Neuronal stem cell (in vitro differentiated cells): Measurements from ENCODE around the gene TBC1D10A.

ENCODE experiments used
- DNase-seq: peaks from one replicate; pipeline ENCODE4 v3.0.0-alpha.2; 2013; ENCODE audit warnings: low spot score
- H2AFZ ChIP-seq: one replicate; pipeline ENCODE4 v1.6.1; 2013; ENCODE audit warnings: mild to moderate bottlenecking, low read length, inconsistent platforms
- H2AK5ac ChIP-seq: 2 replicates; pipeline ENCODE4 v1.6.1; 2013; ENCODE audit warnings: low read depth, mild to moderate bottlenecking, inconsistent platforms, low read length, moderate library complexity, mixed read lengths
- H2BK120ac ChIP-seq: 2 replicates; pipeline ENCODE4 v1.6.1; 2013; ENCODE audit warnings: low read depth, mild to moderate bottlenecking, inconsistent platforms, low read length, moderate library complexity, mixed read lengths
- H2BK12ac ChIP-seq: one replicate; pipeline ENCODE4 v1.6.1; 2013; ENCODE audit warnings: low read length, inconsistent platforms
- H2BK15ac ChIP-seq: 2 replicates; pipeline ENCODE4 v1.6.1; 2013; ENCODE audit warnings: mild to moderate bottlenecking, low read length, inconsistent platforms, mixed read lengths
- H2BK5ac ChIP-seq: one replicate; pipeline ENCODE4 v1.6.1; 2013; ENCODE audit warnings: inconsistent platforms, mild to moderate bottlenecking, low read length, moderate library complexity
- H3K14ac ChIP-seq: one replicate; pipeline ENCODE4 v1.6.1; 2013; ENCODE audit warnings: low read length, inconsistent platforms
- H3K18ac ChIP-seq: 2 replicates; pipeline ENCODE4 v1.6.1; 2013; ENCODE audit warnings: low read length, inconsistent platforms
- H3K23ac ChIP-seq: 2 replicates; pipeline ENCODE4 v1.6.1; 2013; ENCODE audit warnings: low read depth, mild to moderate bottlenecking, mixed read lengths, low read length, inconsistent platforms; ENCODE audit not compliant: poor library complexity
- H3K27ac ChIP-seq: replicated peaks from 3 replicates; pipeline ENCODE4 v1.5.1; 2013; ENCODE audit warnings: low read length, inconsistent platforms
- H3K27me3 ChIP-seq, 3 experiments: 2 replicates each; pipeline ENCODE4 v1.6.1; 2013; ENCODE audit warnings: low read length in 3 of 3, mild to moderate bottlenecking in 2 of 3, inconsistent platforms in 1 of 3, low read depth in 1 of 3, mixed read lengths in 1 of 3, moderate library complexity in 1 of 3; ENCODE audit not compliant: control insufficient read depth in 3 of 3, insufficient read depth in 3 of 3
- H3K36me3 ChIP-seq, 2 donors: replicated peaks in 1 of 2; 2 replicates each; pipeline ENCODE4 v1.6.1; 2013; ENCODE audit warnings: low read length in 2 of 2; ENCODE audit not compliant: control insufficient read depth in 2 of 2, insufficient read depth in 2 of 2
- H3K4ac ChIP-seq: 2 replicates; pipeline ENCODE4 v1.6.1; 2013; ENCODE audit warnings: inconsistent platforms, mild to moderate bottlenecking, low read length, moderate library complexity
- H3K4me1 ChIP-seq, 2 donors: 1 replicate in 1 of 2; 2 replicates in 1 of 2; pipeline ENCODE4 v1.6.1; 2013; ENCODE audit warnings: low read length in 2 of 2, low read depth in 1 of 2; ENCODE audit not compliant: control insufficient read depth in 2 of 2, insufficient read depth in 1 of 2
- H3K4me2 ChIP-seq: one replicate; pipeline ENCODE4 v1.6.1; 2013; ENCODE audit warnings: mild to moderate bottlenecking, low read length, inconsistent platforms; ENCODE audit not compliant: insufficient read depth, poor library complexity, severe bottlenecking
- H3K4me3 ChIP-seq, 2 donors: 2 replicates each; pipeline ENCODE4 v1.5.1; 2013; ENCODE audit warnings: low read length in 2 of 2, mild to moderate bottlenecking in 2 of 2, inconsistent platforms in 1 of 2, moderate library complexity in 1 of 2
- H3K79me1 ChIP-seq: one replicate; pipeline ENCODE4 v1.6.1; 2013; ENCODE audit warnings: low read depth, mild to moderate bottlenecking, inconsistent platforms, low read length, moderate library complexity
- H3K9ac ChIP-seq: one replicate; pipeline ENCODE4 v1.6.1; 2013; ENCODE audit warnings: mild to moderate bottlenecking, low read depth, low read length, inconsistent platforms; ENCODE audit not compliant: poor library complexity
- H3K9me3 ChIP-seq, 2 donors: replicated peaks in 1 of 2; 2 replicates each; pipeline versions ENCODE3 to v1.6.1; 2013; ENCODE audit warnings: low read length in 2 of 2, mild to moderate bottlenecking in 2 of 2, inconsistent platforms in 1 of 2, low read depth in 1 of 2, mixed read lengths in 1 of 2, moderate library complexity in 1 of 2; ENCODE audit not compliant: control insufficient read depth in 2 of 2, insufficient read depth in 1 of 2
- H4K8ac ChIP-seq: one replicate; pipeline ENCODE4 v1.6.1; 2013; ENCODE audit warnings: low read depth, mild to moderate bottlenecking, inconsistent platforms, low read length, moderate library complexity
- H4K91ac ChIP-seq: one replicate; pipeline ENCODE4 v1.6.1; 2013; ENCODE audit warnings: low read length, low read depth, mild to moderate bottlenecking, inconsistent platforms; ENCODE audit not compliant: poor library complexity
- WGBS, 2 donors: extraction: QIAGEN DNeasy Blood & Tissue Kit; methylation state at CpG; one replicate each; pipeline ENCODE4 v1.1.7; 2013; ENCODE audit warnings: missing lambda C conversion rate in 2 of 2, mixed read lengths in 1 of 2; ENCODE audit not compliant: insufficient read length in 2 of 2, insufficient replicate concordance in 1 of 2; ENCODE audit errors: extremely low coverage in 2 of 2; 5-methylcytosine and 5-hydroxymethylcytosine counted together

The TBC1D10A gene

GRCh38 chr22:30286813-30287647 is 39.7 kb downstream of the TBC1D10A start:
- H2BK5ac ChIP-seq: peak overlapping the region; percentile 56
- H4K8ac ChIP-seq: no peak overlapping the region
- H2BK12ac ChIP-seq: peak overlapping the region; percentile 59
- no peak overlapping the region for H4K91ac ChIP-seq
- no peak overlapping the region for H3K14ac ChIP-seq
- no peaks in the 10 kb centered on the region for H3K36me3 ChIP-seq
- no peak overlapping the region for H3K4me3 ChIP-seq
- no peak overlapping the region for H3K4ac ChIP-seq
- H3K27me3 ChIP-seq: peaks cover 0 to 6% (median 0%) of the 10 kb centered on the region in 3 experiments
- no peak overlapping the region for H2AFZ ChIP-seq
- H3K27ac ChIP-seq: no peak overlapping the region
- H2AK5ac ChIP-seq: peak overlapping the region; percentile 98
- H3K4me2 ChIP-seq: no peak overlapping the region
- peak overlapping the region; percentile 56 for H3K9ac ChIP-seq
- peak overlapping the region; percentile 52 for H2BK120ac ChIP-seq
- H3K23ac ChIP-seq: peak overlapping the region; percentile 76
- H3K4me1 ChIP-seq: peaks cover 15 to 18% of the 10 kb centered on the region in 2 donors
- H3K9me3 ChIP-seq: no peaks in the 10 kb centered on the region
- no CpG with 5 or more reads among the region's 31 CpGs for WGBS, 2 donors
- peak overlapping the region; percentile 23 for H3K18ac ChIP-seq
- DNase-seq: peak; percentile 62
- H3K79me1 ChIP-seq: no peaks in the 10 kb centered on the region
- H2BK15ac ChIP-seq: peak overlapping the region; percentile 55

GRCh38 chr22:30286331-30286730 is 40.4 kb downstream of the TBC1D10A start:
- Histone ChIP-seq H3K18ac (peak overlapping the region; percentile 71), H4K91ac (no peak overlapping the region), H3K4me1 (peaks cover 15 to 18% of the 10 kb centered on the region in 2 donors), H3K9ac (no peak overlapping the region), H3K27ac (no peak overlapping the region), H3K9me3 (no peaks in the 10 kb centered on the region), H3K27me3 (peaks cover 0 to 6% (median 0%) of the 10 kb centered on the region in 3 experiments), H2BK5ac (peak overlapping the region; percentile 56), H3K36me3 (no peaks in the 10 kb centered on the region), H3K4me2 (no peak overlapping the region), H3K79me1 (no peaks in the 10 kb centered on the region), H2AK5ac (peak overlapping the region; percentile 95), H2BK12ac (no peak overlapping the region), H2BK120ac (peak overlapping the region; percentile 81), H3K23ac (peak overlapping the region; percentile 62), H4K8ac (no peak overlapping the region), H3K4ac (no peak overlapping the region), H2AFZ (no peak overlapping the region), H2BK15ac (peak overlapping the region; percentile 55), H3K14ac (no peak overlapping the region), H3K4me3 (no peak overlapping the region)
- WGBS, 2 donors: no CpG with 5 or more reads among the region's 5 CpGs
- DNase-seq: no peak

GRCh38 chr22:30285846-30286200 is 40.9 kb downstream of the TBC1D10A start:
- Histone ChIP-seq H2BK15ac (no peak overlapping the region), H3K27me3 (peaks cover 0 to 6% (median 0%) of the 10 kb centered on the region in 3 experiments), H4K8ac (no peak overlapping the region), H2AFZ (no peak overlapping the region), H3K4me1 (peaks cover 13 to 17% of the 10 kb centered on the region in 2 donors), H3K4me2 (no peak overlapping the region), H2BK12ac (no peak overlapping the region), H3K79me1 (no peaks in the 10 kb centered on the region), H3K18ac (peak overlapping the region; percentile 25), H3K4me3 (no peak overlapping the region), H2AK5ac (peak overlapping the region; percentile 95), H3K27ac (no peak overlapping the region), H3K36me3 (no peaks in the 10 kb centered on the region), H3K9me3 (no peaks in the 10 kb centered on the region), H3K4ac (no peak overlapping the region), H2BK120ac (peak overlapping the region; percentile 81), H3K9ac (peak overlapping the region; percentile 66), H4K91ac (no peak overlapping the region), H3K14ac (no peak overlapping the region), H3K23ac (peak overlapping the region; percentile 50), H2BK5ac (no peak overlapping the region)
- no CpG with 5 or more reads among the region's 8 CpGs for WGBS, 2 donors
- no peak for DNase-seq

GRCh38 chr22:30285176-30285845 is 41.4 kb downstream of the TBC1D10A start:
- Histone ChIP-seq H3K27ac (no peak overlapping the region), H2BK120ac (no peak overlapping the region), H3K9me3 (no peaks in the 10 kb centered on the region), H2AFZ (no peak overlapping the region), H3K9ac (peak overlapping the region; percentile 66), H2BK12ac (no peak overlapping the region), H2BK15ac (no peak overlapping the region), H3K4me3 (no peak overlapping the region), H3K79me1 (no peaks in the 10 kb centered on the region), H3K18ac (peak overlapping the region; percentile 25), H3K4me2 (no peak overlapping the region), H3K4me1 (peaks cover 9 to 12% of the 10 kb centered on the region in 2 donors), H2AK5ac (peak overlapping the region; percentile 95), H3K27me3 (peaks cover 0 to 6% (median 0%) of the 10 kb centered on the region in 3 experiments), H3K14ac (no peak overlapping the region), H3K4ac (no peak overlapping the region), H2BK5ac (no peak overlapping the region), H3K36me3 (no peaks in the 10 kb centered on the region), H4K8ac (no peak overlapping the region), H3K23ac (peak overlapping the region; percentile 50), H4K91ac (no peak overlapping the region)
- no CpG with 5 or more reads among the region's 27 CpGs for WGBS, 2 donors
- DNase-seq: no peak
